HG02870 (cell line): Measurements from ENCODE around the gene TMTC2.

Experiments used
- ATAC-seq: cut with Tn5 transposase; IDR thresholded peaks from one replicate; pipeline ENCODE4 v1.9.1; 2021; ENCODE audit warnings: mild to moderate bottlenecking, moderate library complexity; ENCODE audit not compliant: unreplicated experiment

Gene TMTC2

DNA sequence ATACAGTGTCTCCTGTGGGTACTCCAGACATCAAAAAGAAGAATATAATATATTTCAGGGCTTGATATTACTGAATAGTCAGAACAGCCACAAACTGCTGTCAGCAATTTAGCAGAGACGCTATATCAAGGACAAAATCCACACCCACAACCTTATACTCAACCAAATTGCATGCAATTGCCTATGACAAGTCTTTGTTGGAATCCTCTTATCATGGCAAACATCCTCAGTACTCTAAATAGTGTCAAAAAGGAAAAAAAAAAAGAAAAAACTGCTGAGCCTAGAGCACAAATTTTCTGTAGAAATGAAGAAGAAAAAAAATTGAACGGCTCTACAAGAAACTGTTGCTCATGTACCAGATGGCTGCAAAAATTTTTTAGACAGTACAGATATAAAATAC, 485.7 kb downstream of the TMTC2 start:
- no peak for ATAC-seq

DNA sequence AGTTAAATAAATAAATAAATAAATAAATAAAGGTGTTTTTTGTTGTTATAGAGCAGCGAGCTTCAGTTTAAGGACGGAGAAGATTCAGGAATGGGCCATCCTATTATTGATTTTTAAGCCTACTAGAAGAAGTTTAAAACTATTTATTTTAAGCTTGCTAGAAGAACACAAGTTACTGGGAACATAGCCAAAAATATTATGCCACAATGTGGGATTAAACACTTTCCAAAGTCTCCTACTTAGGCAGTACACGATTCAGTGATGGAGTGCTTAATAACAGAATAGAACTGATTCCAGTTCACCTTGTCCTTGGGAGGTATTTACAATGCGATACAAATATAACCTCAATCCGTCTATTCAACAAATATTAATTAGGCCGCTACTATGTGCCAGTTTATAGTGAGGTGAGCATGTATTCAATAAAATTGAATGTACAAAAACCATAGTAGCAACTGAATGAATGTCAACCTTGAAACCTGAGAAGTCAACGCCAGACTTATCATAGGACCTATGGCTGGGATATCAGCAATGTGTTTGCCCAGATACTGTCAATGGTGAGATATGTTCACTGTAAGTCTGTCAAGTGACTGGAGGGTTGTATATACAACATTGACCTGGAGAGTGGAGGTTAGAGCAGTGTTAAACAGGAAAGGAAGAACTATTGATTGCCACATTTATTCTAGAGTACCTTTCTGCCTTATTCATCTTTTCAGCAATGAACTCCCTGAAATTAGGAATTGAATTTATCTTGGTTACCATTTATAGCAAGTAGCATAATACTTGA, 486.4 kb downstream of the TMTC2 start:
- no peak for ATAC-seq

DNA sequence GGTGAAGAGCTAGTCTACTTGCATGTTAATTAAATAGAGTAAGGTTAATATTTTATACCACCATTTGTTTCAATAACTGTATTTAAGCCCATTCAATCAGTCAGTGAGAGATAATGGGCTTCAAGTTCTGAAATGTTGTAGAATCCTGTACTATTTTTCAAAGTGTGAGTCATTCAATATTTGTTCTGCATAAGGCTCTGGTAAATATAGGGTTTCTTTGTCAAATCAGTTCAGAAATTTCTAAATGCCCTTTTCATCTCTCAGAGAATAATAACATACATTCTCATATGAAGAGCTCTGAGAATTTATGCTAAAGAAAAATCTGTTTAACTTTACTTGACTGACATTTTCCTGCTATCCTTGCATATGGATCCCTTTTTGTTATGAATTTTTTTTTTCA, 493.3 kb downstream of the TMTC2 start:
- no peak for ATAC-seq

GRCh38 chr12:83181074-83181473, 494.4 kb downstream of the TMTC2 start:
- ATAC-seq = no peak

- no peak for ATAC-seq
Measured at GRCh38 chr12:83183132-83183531, 496.4 kb downstream of the TMTC2 start.
